GM21447 (cell line): ENCODE measurements around the gene MGAM2.

Source experiments
- ATAC-seq: cut with Tn5 transposase; IDR thresholded peaks from one replicate; pipeline ENCODE4 v1.9.1; 2021; ENCODE audit not compliant: unreplicated experiment

The MGAM2 gene

DNA sequence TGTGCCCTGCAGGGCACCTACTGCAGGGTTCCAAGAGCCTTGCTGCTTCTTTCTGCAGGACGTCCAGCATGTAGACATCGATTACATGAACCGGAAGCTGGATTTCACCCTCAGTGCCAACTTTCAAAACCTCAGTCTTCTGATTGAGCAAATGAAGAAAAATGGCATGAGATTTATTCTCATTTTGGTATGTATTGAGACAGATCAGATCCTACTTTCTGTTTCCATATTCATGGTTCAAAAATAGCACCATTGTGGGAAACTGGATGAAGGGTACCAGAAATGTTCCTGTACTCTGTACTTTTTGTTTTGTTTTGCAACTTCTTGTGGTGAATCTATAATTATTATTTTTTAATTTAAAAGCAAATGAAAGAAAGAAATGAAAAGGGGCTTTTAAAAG, 64.1 kb downstream of the MGAM2 start:
- ATAC-seq, result no peak

- no peak for ATAC-seq
Observed at GRCh38 chr7:142176901-142177300, 65.4 kb downstream of the MGAM2 start.

GRCh38 chr7:142177869-142178268, 66.4 kb downstream of the MGAM2 start:
- no peak for ATAC-seq

- ATAC-seq, result no peak
Observed at GRCh38 chr7:142180426-142180825, 68.9 kb downstream of the MGAM2 start.

- ATAC-seq, result no peak
Observed at GRCh38 chr7:142181211-142181610, 69.7 kb downstream of the MGAM2 start.

- no peak for ATAC-seq
Observed at GRCh38 chr7:142181966-142182365, 70.4 kb downstream of the MGAM2 start.

DNA sequence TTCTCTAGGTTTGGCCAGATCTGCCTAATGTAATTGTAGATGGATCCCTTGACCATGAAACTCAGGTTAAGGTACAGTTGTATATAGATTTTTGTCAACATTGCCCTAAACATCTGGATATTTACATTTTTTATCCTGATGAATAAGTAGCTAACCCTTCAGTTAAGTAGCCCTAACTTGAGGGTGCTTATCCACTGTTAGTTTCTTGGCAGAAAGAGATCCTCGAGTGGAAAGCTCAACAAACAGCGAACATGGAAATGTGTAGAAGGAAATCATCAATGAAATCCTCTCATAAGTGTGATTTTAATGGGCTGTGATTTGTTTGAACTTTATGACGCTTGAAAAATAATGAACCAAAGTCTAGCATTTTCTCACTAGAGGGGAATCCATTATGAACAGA, 73.6 kb downstream of the MGAM2 start:
- ATAC-seq, result no peak

- ATAC-seq, result no peak
Observed at GRCh38 chr7:142185801-142186200, 74.3 kb downstream of the MGAM2 start.

GRCh38 chr7:142188154-142188553, 76.6 kb downstream of the MGAM2 start:
- ATAC-seq, result no peak

GRCh38 chr7:142188846-142189245, 77.3 kb downstream of the MGAM2 start:
- no peak for ATAC-seq

DNA sequence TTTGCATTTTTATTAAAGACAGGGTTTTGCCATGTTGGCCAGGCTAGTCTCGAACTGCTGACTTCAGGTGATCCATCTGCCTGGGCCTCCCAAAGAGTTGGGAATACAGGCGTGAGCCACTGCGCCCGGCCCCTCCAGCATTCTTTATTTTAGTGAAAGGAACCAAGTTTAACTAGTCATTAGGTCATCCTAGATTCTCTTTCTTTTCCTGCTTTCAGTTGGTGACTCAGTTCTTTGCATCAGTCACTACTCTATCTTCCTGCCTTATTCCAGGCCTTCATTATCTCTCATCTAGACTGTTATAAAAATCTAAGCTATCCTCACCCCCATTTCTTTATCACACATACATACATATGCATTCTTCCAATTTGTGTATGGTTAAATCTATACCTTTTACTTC, 82.7 kb downstream of the MGAM2 start:
- ATAC-seq, result no peak

GRCh38 chr7:142196066-142196840, 84.7 kb downstream of the MGAM2 start:
- no peak for ATAC-seq

- ATAC-seq, result no peak
Observed at GRCh38 chr7:142200206-142200605, 88.7 kb downstream of the MGAM2 start.

GRCh38 chr7:142228537-142229104, 117.1 kb downstream of the MGAM2 start:
- ATAC-seq, result no peak

- ATAC-seq, result no peak
Observed at GRCh38 chr7:142231716-142232115, 120.2 kb downstream of the MGAM2 start.

DNA sequence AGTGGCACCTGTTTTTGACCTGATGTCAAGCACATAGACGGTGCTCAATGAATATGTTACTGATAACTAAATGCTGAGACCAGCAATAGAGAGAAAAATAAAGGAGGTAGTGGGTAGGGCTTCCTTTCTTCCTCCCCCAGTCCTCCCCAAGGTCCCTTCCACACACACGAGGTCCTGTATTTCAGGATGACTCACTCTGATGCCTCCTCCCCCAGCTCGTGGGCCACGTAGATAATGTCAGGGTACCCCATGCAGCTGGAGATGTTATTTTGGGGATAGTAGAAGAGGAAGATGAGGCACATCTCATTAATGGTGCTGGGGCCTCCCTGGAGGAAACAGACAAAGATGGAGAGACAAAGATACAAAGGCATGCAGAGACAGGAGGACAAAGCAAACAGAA, 129.0 kb downstream of the MGAM2 start:
- ATAC-seq, result no peak

DNA sequence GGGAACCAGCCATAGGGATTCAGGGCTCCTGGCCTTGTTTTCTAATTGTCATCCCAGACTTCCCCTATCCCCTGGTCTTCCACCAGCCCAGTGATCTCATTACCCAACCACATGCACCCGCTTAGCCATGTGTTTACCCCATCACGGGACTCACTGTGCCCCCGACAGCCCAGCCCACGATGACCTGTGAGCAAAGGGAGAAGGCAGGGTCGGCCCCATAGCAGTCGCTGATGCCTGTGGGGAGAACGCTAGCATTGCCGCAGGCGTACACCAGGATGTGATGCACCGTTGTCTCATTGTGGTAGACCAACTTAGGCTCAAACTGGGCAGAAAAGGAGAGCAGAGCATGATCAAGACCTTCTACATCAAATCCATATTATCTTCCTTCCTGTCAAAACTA, 132.3 kb downstream of the MGAM2 start:
- no peak for ATAC-seq

DNA sequence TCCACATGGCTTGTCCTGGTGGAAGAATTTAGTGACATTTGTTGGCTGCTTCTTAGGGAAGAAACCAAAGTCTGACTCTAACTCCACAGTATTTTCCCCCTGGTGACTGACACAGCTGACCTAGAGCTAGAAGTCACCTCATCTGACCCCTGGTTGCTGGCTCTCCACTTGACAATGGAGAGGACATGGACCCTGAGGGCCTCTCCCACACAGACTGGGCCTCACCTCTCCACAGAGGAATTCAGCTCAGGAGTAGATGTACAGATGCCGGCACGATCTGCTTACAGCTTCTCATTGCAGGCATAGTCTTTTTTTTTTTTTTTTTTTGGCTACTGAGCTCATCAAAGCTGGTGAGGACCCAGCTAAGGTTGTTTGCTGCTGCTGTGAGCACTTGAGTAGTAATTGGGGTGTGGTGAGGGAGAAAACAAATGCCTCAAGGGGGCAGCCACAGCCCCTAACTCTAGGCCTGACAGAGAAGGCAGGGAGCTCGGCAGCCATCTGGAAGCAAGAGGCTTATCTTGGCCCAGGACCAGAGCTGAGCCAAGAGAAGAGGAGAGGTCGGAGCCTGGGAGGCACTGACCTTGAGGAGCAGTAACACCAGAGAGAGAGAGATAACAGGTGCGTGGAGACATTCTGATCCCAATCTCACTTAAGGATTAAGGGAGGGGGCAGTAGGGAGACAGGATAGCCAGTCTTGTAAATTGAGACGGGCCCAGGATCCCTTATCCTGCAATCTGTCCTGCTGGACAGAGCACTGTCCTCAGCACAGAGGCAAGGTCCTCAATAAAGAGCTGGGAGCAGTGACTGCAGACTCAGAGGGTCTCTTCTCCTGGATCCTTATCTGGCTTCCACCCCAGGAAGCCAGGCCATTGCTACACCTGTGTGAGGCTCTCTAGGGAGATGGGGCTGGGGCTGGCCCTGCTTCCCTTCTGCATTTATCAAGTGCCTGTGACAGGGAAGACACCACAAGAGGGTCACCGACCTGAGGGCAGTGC, 136.9 kb downstream of the MGAM2 start:
- ATAC-seq, result no peak

DNA sequence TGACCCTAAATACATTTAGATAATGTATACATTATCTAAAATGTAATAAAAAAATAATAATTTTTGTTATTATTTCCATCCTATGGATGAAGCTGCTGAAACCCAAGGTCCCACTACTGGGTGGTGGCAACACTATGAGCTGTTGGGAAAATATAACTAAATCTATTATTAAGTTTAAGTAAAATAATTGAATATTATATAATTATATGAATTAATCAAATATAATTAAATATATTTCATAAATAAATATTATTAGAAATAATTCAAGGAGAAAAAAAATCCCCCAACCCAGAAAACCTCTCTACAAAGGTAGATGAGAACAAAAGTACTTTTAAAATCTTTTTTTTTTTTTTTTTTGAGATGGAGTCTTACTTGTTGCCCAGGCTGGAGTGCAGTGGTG, 138.4 kb downstream of the MGAM2 start:
- no peak for ATAC-seq

- ATAC-seq, result no peak
Observed at GRCh38 chr7:142250705-142251104, 139.2 kb downstream of the MGAM2 start.

GRCh38 chr7:142257958-142258357, 146.4 kb downstream of the MGAM2 start, which contains the start of gene PRSS58:
Gene PRSS58 (minus strand): TSS chr7:142258058. CDS start chr7:142257707, 351 bp downstream.
- ATAC-seq, result no peak
